PFSK-1 (cell line): Measurements from ENCODE around the gene RHEB.

Source experiments
- POLR2AphosphoS5 ChIP-seq: IDR thresholded peaks from 2 replicates; pipeline ENCODE4 v1.6.1; 2012; ENCODE audit warnings: low read depth, mild to moderate bottlenecking, control low read depth, low read length, moderate library complexity
- SIN3A ChIP-seq: IDR thresholded peaks from 2 replicates; pipeline ENCODE4 v1.6.1; 2012; ENCODE audit warnings: mild to moderate bottlenecking, low read length, moderate library complexity, borderline replicate concordance; ENCODE audit not compliant: insufficient read depth
- TAF1 ChIP-seq: IDR thresholded peaks from 2 replicates; pipeline ENCODE4 v1.6.1; 2012; ENCODE audit warnings: low read length, control low read depth, borderline replicate concordance; ENCODE audit not compliant: insufficient read depth
- TF ChIP-seq, protein P1 (sequence below), 2 experiments: IDR thresholded peaks; 2 replicates each; pipeline versions ENCODE4 v1.6.1 to v1.8.0; 2011 to 2012; ENCODE audit warnings: low read depth in 2 of 2, low read length in 2 of 2, control low read depth in 1 of 2, inconsistent platforms in 1 of 2, mild to moderate bottlenecking in 1 of 2, moderate library complexity in 1 of 2; ENCODE audit not compliant: insufficient read depth in 1 of 2

DNA sequence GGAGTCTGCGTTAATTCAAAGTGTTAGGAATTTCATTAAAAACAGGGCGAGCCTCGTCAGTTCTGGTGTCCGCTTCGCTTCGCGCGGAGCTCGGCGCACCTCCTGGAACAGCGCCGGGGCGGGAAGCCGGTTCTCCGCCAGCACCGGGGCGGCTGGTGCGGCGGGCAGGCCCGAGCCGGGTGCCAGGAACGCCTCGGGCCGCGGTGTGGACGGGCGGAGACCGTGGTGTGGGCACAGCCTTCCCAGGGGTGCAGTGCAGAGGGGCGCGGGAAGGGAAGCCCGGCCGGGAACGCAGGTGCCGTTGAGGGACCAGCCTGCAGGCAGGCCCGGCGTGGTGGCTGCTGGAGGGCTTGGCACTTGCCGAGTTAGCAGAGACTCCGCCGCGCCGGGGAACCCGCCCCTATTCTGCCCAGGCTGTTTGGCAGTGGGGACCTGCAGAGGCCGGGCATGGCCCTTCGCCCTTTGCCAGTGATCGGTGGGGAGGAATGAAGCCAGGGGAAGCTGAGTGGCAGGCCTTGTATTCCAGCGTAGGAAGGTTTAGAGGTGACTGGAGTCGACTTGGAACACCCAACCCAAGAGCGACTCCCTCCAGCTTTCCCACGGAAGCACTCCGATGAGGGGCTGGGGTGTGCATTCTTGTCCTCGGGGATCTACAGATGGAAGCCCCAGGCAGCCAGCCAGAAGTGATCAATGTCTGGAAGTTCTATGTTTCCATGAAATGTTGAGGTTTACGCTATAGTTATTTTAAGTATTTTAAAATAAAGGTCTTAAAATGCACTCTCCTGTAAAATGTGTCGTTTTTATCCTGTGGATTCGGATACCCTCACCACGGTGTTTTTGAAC, 945 bp upstream of the RHEB start:
- TF ChIP-seq POLR2AphosphoS5 (no peak), TAF1 (no peak), SIN3A (no peak)
- TF ChIP-seq, protein P1, sequence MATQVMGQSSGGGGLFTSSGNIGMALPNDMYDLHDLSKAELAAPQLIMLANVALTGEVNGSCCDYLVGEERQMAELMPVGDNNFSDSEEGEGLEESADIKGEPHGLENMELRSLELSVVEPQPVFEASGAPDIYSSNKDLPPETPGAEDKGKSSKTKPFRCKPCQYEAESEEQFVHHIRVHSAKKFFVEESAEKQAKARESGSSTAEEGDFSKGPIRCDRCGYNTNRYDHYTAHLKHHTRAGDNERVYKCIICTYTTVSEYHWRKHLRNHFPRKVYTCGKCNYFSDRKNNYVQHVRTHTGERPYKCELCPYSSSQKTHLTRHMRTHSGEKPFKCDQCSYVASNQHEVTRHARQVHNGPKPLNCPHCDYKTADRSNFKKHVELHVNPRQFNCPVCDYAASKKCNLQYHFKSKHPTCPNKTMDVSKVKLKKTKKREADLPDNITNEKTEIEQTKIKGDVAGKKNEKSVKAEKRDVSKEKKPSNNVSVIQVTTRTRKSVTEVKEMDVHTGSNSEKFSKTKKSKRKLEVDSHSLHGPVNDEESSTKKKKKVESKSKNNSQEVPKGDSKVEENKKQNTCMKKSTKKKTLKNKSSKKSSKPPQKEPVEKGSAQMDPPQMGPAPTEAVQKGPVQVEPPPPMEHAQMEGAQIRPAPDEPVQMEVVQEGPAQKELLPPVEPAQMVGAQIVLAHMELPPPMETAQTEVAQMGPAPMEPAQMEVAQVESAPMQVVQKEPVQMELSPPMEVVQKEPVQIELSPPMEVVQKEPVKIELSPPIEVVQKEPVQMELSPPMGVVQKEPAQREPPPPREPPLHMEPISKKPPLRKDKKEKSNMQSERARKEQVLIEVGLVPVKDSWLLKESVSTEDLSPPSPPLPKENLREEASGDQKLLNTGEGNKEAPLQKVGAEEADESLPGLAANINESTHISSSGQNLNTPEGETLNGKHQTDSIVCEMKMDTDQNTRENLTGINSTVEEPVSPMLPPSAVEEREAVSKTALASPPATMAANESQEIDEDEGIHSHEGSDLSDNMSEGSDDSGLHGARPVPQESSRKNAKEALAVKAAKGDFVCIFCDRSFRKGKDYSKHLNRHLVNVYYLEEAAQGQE (IDR thresholded peaks at IDR 0.05; ENCODE audit: insufficient read depth in 1 of 2, low read depth in 2 of 2, low read length in 2 of 2), result no peak
